Endothelial cell of umbilical vein (primary cell): ENCODE measurements around the gene IMPA2. TPM values are rescaled to one million over a fixed set of nuclear protein-coding genes. Genes with fewer than 3 reads are reported as not detected.

Experiments used
- BruUV-seq: library from RNA; stranded (reverse); fragments of 400-500 nt; replicated peaks from 2 replicates; lab custom pipeline; 2021; lab: Mats Ljungman, UMichigan
- CTCF ChIA-PET: fragments of 300-600, 350-600 bp; sonication (Branson Sonifier 250); formaldehyde crosslinking; loops from one replicate; lab custom pipeline; 2021; ENCODE audit warnings: antibody characterized with exemption, inconsistent platforms; lab: Charles Lee
- POLR2A ChIA-PET: fragments of 300-600, 350-600 bp; sonication (Branson Sonifier 250); formaldehyde crosslinking; loops from one replicate; lab custom pipeline; 2021; ENCODE audit warnings: antibody characterized with exemption, inconsistent platforms; lab: Charles Lee
- DNase-seq: peaks from one replicate; pipeline ENCODE4 v3.0.0-alpha.2; 2011; ENCODE audit warnings: low read depth, low spot score
- FAIRE-seq: peaks from 2 replicates; lab custom pipeline; 2011; peaks lifted over from hg19 to GRCh38; lab: Jason Lieb, UNC
- H2AFZ ChIP-seq: 2 replicates; pipeline ENCODE4 v1.6.0; 2012; ENCODE audit warnings: low read depth, low read length, control low read depth, inconsistent platforms
- H3K27ac ChIP-seq: 2 replicates; pipeline ENCODE4 v1.5.1; 2011; ENCODE audit warnings: low read depth, mild to moderate bottlenecking, control low read depth, low read length, moderate library complexity; ENCODE audit not compliant: insufficient read depth
- H3K27me3 ChIP-seq, 2 experiments: 2 replicates each; pipeline versions ENCODE4 v1.6.0 to v1.6.1; 2011; ENCODE audit warnings: low read length in 2 of 2, mixed read lengths in 1 of 2; ENCODE audit not compliant: control insufficient read depth in 2 of 2, insufficient read depth in 2 of 2
- H3K36me3 ChIP-seq, 2 experiments: 2 replicates in 1 of 2; 3 replicates in 1 of 2; pipeline ENCODE4 v1.5.1; 2011; ENCODE audit warnings: low read length in 2 of 2, mild to moderate bottlenecking in 1 of 2, moderate library complexity in 1 of 2; ENCODE audit not compliant: control insufficient read depth in 2 of 2, insufficient read depth in 2 of 2; ENCODE audit errors: extremely low read depth in 1 of 2
- H3K4me1 ChIP-seq: 3 replicates; pipeline ENCODE4 v1.5.1; 2011; ENCODE audit warnings: mild to moderate bottlenecking, low read length; ENCODE audit not compliant: control insufficient read depth, insufficient read depth; ENCODE audit errors: extremely low read depth
- H3K4me2 ChIP-seq: 2 replicates; pipeline ENCODE4 v1.6.1; 2011; ENCODE audit warnings: low read length, control low read depth, mixed read lengths; ENCODE audit not compliant: insufficient read depth
- H3K4me3 ChIP-seq, 3 experiments: fragments of 200-600 bp in 1 of 3; sonication (generic), shearing (Covaris generic) in 1 of 3; replicated peaks in 1 of 3; 2 replicates each; pipeline ENCODE4 v1.5.1; 2011 to 2016; ENCODE audit warnings: control low read depth in 3 of 3, low read length in 3 of 3, mild to moderate bottlenecking in 2 of 3, inconsistent platforms in 1 of 3, low read depth in 1 of 3, moderate library complexity in 1 of 3; ENCODE audit not compliant: insufficient read depth in 1 of 3
- H3K79me2 ChIP-seq: 2 replicates; pipeline ENCODE4 v1.6.0; 2012; ENCODE audit warnings: low read length, inconsistent platforms; ENCODE audit not compliant: control insufficient read depth, insufficient read depth
- H3K9ac ChIP-seq: replicated peaks from 2 replicates; pipeline ENCODE3; 2011; ENCODE audit warnings: low read length, control low read depth; ENCODE audit not compliant: insufficient read depth; ENCODE audit errors: extremely low read depth
- H3K9me1 ChIP-seq: replicated peaks from 3 replicates; pipeline ENCODE4 v1.6.0; 2011; ENCODE audit warnings: mild to moderate bottlenecking, low read length; ENCODE audit not compliant: control insufficient read depth, insufficient read depth; ENCODE audit errors: extremely low read depth
- H3K9me3 ChIP-seq: replicated peaks from 2 replicates; pipeline ENCODE4 v1.5.1; 2012; ENCODE audit warnings: low read length, inconsistent platforms; ENCODE audit not compliant: control insufficient read depth, insufficient read depth
- H4K20me1 ChIP-seq: replicated peaks from 2 replicates; pipeline ENCODE3; 2011; ENCODE audit warnings: mild to moderate bottlenecking, low read length; ENCODE audit not compliant: control insufficient read depth, insufficient read depth; ENCODE audit errors: extremely low read depth
- EZH2 ChIP-seq: IDR thresholded peaks from 2 replicates; pipeline ENCODE4 v1.6.1; 2012; ENCODE audit warnings: borderline replicate concordance, low read depth, mild to moderate bottlenecking, moderate library complexity, low read length, inconsistent platforms; ENCODE audit not compliant: severe bottlenecking
- FOS ChIP-seq: IDR thresholded peaks from 2 replicates; pipeline ENCODE4 v1.6.1; 2011; ENCODE audit warnings: mild to moderate bottlenecking, low read length, moderate library complexity, borderline replicate concordance; ENCODE audit not compliant: insufficient read depth
- GATA2 ChIP-seq: IDR thresholded peaks from 2 replicates; pipeline ENCODE4 v1.7.0; 2011; ENCODE audit warnings: low read depth, mild to moderate bottlenecking, moderate library complexity, mixed read lengths, low read length; ENCODE audit not compliant: insufficient read length, insufficient read depth
- JUN ChIP-seq: IDR thresholded peaks from 2 replicates; pipeline ENCODE4 v1.6.1; 2011; ENCODE audit warnings: borderline replicate concordance, low read depth; ENCODE audit not compliant: insufficient read length, insufficient read depth
- MAX ChIP-seq: IDR thresholded peaks from 2 replicates; pipeline ENCODE4 v1.6.1; 2011; ENCODE audit not compliant: insufficient read depth, insufficient read length
- MYC ChIP-seq: IDR thresholded peaks from one replicate; pipeline ENCODE4 v1.6.1; 2011; ENCODE audit warnings: mild to moderate bottlenecking, low read depth, low read length
- POLR2A ChIP-seq: IDR thresholded peaks from 2 replicates; pipeline ENCODE4 v1.6.1; 2012; ENCODE audit warnings: low read depth, mild to moderate bottlenecking, control low read depth, low read length
- POLR2AphosphoS5 ChIP-seq: IDR thresholded peaks from 2 replicates; pipeline ENCODE4 v1.6.1; 2012; ENCODE audit warnings: low read depth, mild to moderate bottlenecking, control low read depth, low read length, moderate library complexity; ENCODE audit not compliant: insufficient read depth
- dilution Hi-C: fragments of 300-500 bp; cut with MboI; formaldehyde crosslinking; loops from one replicate; pipeline ENCODE4 v1.15.0; 2019; ENCODE audit warnings: low sequenced_read_pairs; ENCODE audit not compliant: extremely low pct_ligation_motif_present
- intact Hi-C: fragments of 100-400 bp; cut with micrococcal nuclease; formaldehyde crosslinking; loops from one replicate; pipeline ENCODE4 v1.10.0; 2022
- polyA plus RNA-seq, 4 experiments: library from polyadenylated mRNA; depleted of rRNA in 3 of 4; stranded (reverse) in 3 of 4; unstranded in 1 of 4; fragments of >200 nt; gene quantifications; 2 replicates each; pipeline versions ENCODE4 v1.2.1 to v1.2.3, GENCODE V29; 2011 to 2012; ENCODE audit warnings: missing spikeins in 1 of 4
- total RNA-seq: library from RNA; stranded (reverse); gene quantifications from 2 replicates; pipeline ENCODE4 v1.2.3, GENCODE V29; 2021
- TF ChIP-seq, protein P1 (sequence below), 2 donors: IDR thresholded peaks; 1 replicate in 1 of 2; 2 replicates in 1 of 2; pipeline ENCODE4 v1.5.1; 2011; ENCODE audit warnings: low read length in 2 of 2, mild to moderate bottlenecking in 2 of 2, moderate library complexity in 2 of 2, control low read depth in 1 of 2, inconsistent platforms in 1 of 2, low read depth in 1 of 2; ENCODE audit not compliant: insufficient read depth in 1 of 2; ENCODE audit errors: extremely low read depth in 1 of 2

IMPA2 gene
- total and polyA plus RNA-seq, 2 donors (not counting 3 experiments of a cell fraction or from before 2014, with no cell fraction given), result 6.1 to 8.0 TPM

DNA sequence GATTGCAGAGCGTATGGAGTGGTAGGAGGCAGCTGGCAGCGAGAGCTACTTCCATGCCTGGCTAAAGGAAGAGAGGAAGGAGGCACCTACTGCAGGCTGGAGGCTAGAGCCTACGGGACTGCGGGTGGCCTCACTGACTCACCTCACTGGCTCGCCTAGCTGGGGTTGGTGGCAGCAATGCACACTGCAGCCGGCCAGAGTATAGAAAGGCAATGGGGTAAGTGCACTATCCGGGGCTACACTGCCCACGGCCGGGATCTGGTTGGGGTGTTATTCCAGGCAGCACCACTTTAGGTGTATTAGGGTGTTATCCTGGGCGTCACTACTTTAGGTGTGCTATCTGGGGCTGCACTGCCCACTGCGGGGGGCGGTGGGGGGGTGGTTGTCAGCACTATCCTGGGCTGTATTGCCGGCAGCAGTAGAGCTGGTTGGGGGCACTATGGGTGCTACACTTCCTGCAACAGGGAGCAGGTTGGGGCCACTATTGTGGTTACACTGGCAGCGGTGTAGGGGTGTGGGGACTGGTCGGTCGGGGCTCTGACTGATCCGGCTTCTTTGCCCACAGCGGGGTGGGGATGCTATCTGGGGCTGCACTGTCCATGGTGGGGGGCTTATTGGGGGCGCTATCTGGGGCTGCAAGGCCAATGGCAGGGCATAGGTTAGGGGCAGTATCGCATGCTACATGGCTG is 79.0 kb downstream of the IMPA2 start:
- POLR2A ChIA-PET, result no interaction called here

More for the DNA sequence above, 79.0 kb downstream of the IMPA2 start:
- Histone ChIP-seq H4K20me1 (no peaks in the 10 kb centered on the region), H3K9ac (no peak overlapping the region), H3K27me3 (no peaks in the 10 kb centered on the region), H2AFZ (no peak overlapping the region), H3K4me2 (no peak overlapping the region), H3K9me3 (no peaks in the 10 kb centered on the region), H3K4me3 (no peak overlapping the region), H3K4me1 (no peaks in the 10 kb centered on the region), H3K27ac (no peak overlapping the region), H3K79me2 (no peaks in the 10 kb centered on the region), H3K9me1 (no peaks in the 10 kb centered on the region), H3K36me3 (no peaks in the 10 kb centered on the region)
- CTCF ChIA-PET, result no interaction called here
- no peak for TF ChIP-seq MAX
- no peak for TF ChIP-seq FOS
- no peak for TF ChIP-seq GATA2
- TF ChIP-seq, protein P1, sequence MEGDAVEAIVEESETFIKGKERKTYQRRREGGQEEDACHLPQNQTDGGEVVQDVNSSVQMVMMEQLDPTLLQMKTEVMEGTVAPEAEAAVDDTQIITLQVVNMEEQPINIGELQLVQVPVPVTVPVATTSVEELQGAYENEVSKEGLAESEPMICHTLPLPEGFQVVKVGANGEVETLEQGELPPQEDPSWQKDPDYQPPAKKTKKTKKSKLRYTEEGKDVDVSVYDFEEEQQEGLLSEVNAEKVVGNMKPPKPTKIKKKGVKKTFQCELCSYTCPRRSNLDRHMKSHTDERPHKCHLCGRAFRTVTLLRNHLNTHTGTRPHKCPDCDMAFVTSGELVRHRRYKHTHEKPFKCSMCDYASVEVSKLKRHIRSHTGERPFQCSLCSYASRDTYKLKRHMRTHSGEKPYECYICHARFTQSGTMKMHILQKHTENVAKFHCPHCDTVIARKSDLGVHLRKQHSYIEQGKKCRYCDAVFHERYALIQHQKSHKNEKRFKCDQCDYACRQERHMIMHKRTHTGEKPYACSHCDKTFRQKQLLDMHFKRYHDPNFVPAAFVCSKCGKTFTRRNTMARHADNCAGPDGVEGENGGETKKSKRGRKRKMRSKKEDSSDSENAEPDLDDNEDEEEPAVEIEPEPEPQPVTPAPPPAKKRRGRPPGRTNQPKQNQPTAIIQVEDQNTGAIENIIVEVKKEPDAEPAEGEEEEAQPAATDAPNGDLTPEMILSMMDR (IDR thresholded peaks at IDR 0.05; ENCODE audit: extremely low read depth in 1 of 2, insufficient read depth in 1 of 2, low read depth in 1 of 2, low read length in 2 of 2), result no peak
- no peak for TF ChIP-seq EZH2
- no peak for TF ChIP-seq JUN
- no peak for TF ChIP-seq MYC
- TF ChIP-seq POLR2AphosphoS5, result no peak
- TF ChIP-seq POLR2A, result no peak
- intact Hi-C loops, result no loop called here
- dilution Hi-C loops, result no loop called here
- no TSS peak for BruUV-seq
- DNase-seq, result no peak
- no peak for FAIRE-seq
